Stimulated activated memory B cell treated with anti-CD40 and anti-IgM and Interleukin-4, amounts not matched to agents 10 μg/mL and 1 μg/mL and 100 μg/mL, for 72 hours (primary cell): ENCODE measurements around the gene TLR6.

ENCODE experiments used
- ATAC-seq: fragments of 150-1000 bp; cut with Tn5 transposase; 2 replicates; pipeline ENCODE4 v1.10.0; 2021
- H3K27ac Mint-ChIP-seq: one replicate; pipeline ENCODE4 v1.8.0; 2022; ENCODE audit warnings: mild to moderate bottlenecking, mixed read lengths
- H3K27me3 Mint-ChIP-seq: one replicate; pipeline ENCODE4 v1.8.0; 2022; ENCODE audit warnings: mixed read lengths
- H3K36me3 Mint-ChIP-seq: one replicate; pipeline ENCODE4 v1.8.0; 2022; ENCODE audit warnings: mixed read lengths
- H3K4me1 Mint-ChIP-seq: one replicate; pipeline ENCODE4 v1.8.0; 2022; ENCODE audit warnings: mixed read lengths
- H3K4me3 Mint-ChIP-seq: one replicate; pipeline ENCODE4 v1.8.0; 2022; ENCODE audit warnings: mild to moderate bottlenecking, moderate library complexity, mixed read lengths
- H3K9me3 Mint-ChIP-seq: one replicate; pipeline ENCODE4 v1.8.0; 2022; ENCODE audit warnings: mixed read lengths

Gene TLR6

GRCh38 chr4:38872620-38873019 is 16.0 kb upstream of the TLR6 start:
- no peak for ATAC-seq
- Mint-ChIP-seq H3K27me3 (no peaks in the 10 kb centered on the region), H3K4me3 (no peak overlapping the region), H3K4me1 (peaks cover 28% of the 10 kb centered on the region), H3K36me3 (no peaks in the 10 kb centered on the region), H3K9me3 (no peaks in the 10 kb centered on the region), H3K27ac (no peak overlapping the region)

GRCh38 chr4:38871593-38871992 is 15.0 kb upstream of the TLR6 start:
- Mint-ChIP-seq H3K27me3 (no peaks in the 10 kb centered on the region), H3K4me3 (no peak overlapping the region), H3K36me3 (no peaks in the 10 kb centered on the region), H3K9me3 (no peaks in the 10 kb centered on the region), H3K4me1 (peaks cover 32% of the 10 kb centered on the region), H3K27ac (no peak overlapping the region)
- ATAC-seq: no peak

- no peaks in the 10 kb centered on the region for H3K27me3 Mint-ChIP-seq
- no peak overlapping the region for H3K4me3 Mint-ChIP-seq
- H3K4me1 Mint-ChIP-seq: peaks cover 32% of the 10 kb centered on the region
- H3K36me3 Mint-ChIP-seq: no peaks in the 10 kb centered on the region
- no peak for ATAC-seq
- no peaks in the 10 kb centered on the region for H3K9me3 Mint-ChIP-seq
- H3K27ac Mint-ChIP-seq: no peak overlapping the region
Observed at GRCh38 chr4:38870098-38870808, 13.6 kb upstream of the TLR6 start.

- Mint-ChIP-seq H3K9me3 (no peaks in the 10 kb centered on the region), H3K27ac (peak overlapping the region; percentile 11), H3K27me3 (no peaks in the 10 kb centered on the region), H3K4me1 (peaks cover 32% of the 10 kb centered on the region), H3K4me3 (no peak overlapping the region), H3K36me3 (no peaks in the 10 kb centered on the region)
- ATAC-seq: no peak
Observed at GRCh38 chr4:38869511-38869910, 12.9 kb upstream of the TLR6 start.

- peak overlapping the region; percentile 82 for H3K4me3 Mint-ChIP-seq
- H3K9me3 Mint-ChIP-seq: no peaks in the 10 kb centered on the region
- H3K27ac Mint-ChIP-seq: peak overlapping the region; percentile 11
- H3K27me3 Mint-ChIP-seq: no peaks in the 10 kb centered on the region
- no peaks in the 10 kb centered on the region for H3K36me3 Mint-ChIP-seq
- ATAC-seq: peak; percentile 13
- peaks cover 25% of the 10 kb centered on the region for H3K4me1 Mint-ChIP-seq
Observed at GRCh38 chr4:38868059-38868960, 11.7 kb upstream of the TLR6 start.

- peak within 1 kb of the TSS; percentile 11 for H3K27ac Mint-ChIP-seq
- no peaks in the 10 kb centered on the region for H3K27me3 Mint-ChIP-seq
- peaks cover 25% of the 10 kb centered on the region for H3K4me1 Mint-ChIP-seq
- peak within 1 kb of the TSS; percentile 82 for H3K4me3 Mint-ChIP-seq
- H3K36me3 Mint-ChIP-seq: no peaks in the 10 kb centered on the region
- ATAC-seq: peak; percentile 97
- H3K9me3 Mint-ChIP-seq: no peaks in the 10 kb centered on the region
Observed at GRCh38 chr4:38867478-38868058, 11.0 kb upstream of the TLR6 start, which contains the start of gene FAM114A1. Gene FAM114A1 (plus strand): TSS chr4:38867806. CDS start chr4:38878079, 10,273 bp downstream.

- Mint-ChIP-seq H3K9me3 (no peaks in the 10 kb centered on the region), H3K27me3 (no peaks in the 10 kb centered on the region), H3K36me3 (no peaks in the 10 kb centered on the region), H3K27ac (no peak overlapping the region), H3K4me1 (peaks cover 27% of the 10 kb centered on the region), H3K4me3 (peak overlapping the region; percentile 70)
- peak; percentile 10 for ATAC-seq
Observed at GRCh38 chr4:38866973-38867477, 10.4 kb upstream of the TLR6 start.

- Mint-ChIP-seq H3K4me3 (no peak overlapping the region), H3K4me1 (peaks cover 43% of the 10 kb centered on the region), H3K27me3 (no peaks in the 10 kb centered on the region), H3K36me3 (no peaks in the 10 kb centered on the region), H3K27ac (no peak overlapping the region), H3K9me3 (no peaks in the 10 kb centered on the region)
- ATAC-seq: no peak
Observed at GRCh38 chr4:38865445-38865844, 8.8 kb upstream of the TLR6 start.

GRCh38 chr4:38861791-38862190 is 5.2 kb upstream of the TLR6 start:
- H3K4me3 Mint-ChIP-seq: no peak overlapping the region
- H3K36me3 Mint-ChIP-seq: no peaks in the 10 kb centered on the region
- H3K4me1 Mint-ChIP-seq: peaks cover 39% of the 10 kb centered on the region
- H3K9me3 Mint-ChIP-seq: no peaks in the 10 kb centered on the region
- ATAC-seq: no peak
- H3K27me3 Mint-ChIP-seq: no peaks in the 10 kb centered on the region
- peak overlapping the region; percentile 2 for H3K27ac Mint-ChIP-seq

- Mint-ChIP-seq H3K4me3 (no peak overlapping the region), H3K27ac (peak overlapping the region; percentile 2)
- ATAC-seq: peak; percentile 68
Observed at GRCh38 chr4:38860788-38861424, 4.3 kb upstream of the TLR6 start.

GRCh38 chr4:38859501-38859900 is 2.9 kb upstream of the TLR6 start:
- H3K9me3 Mint-ChIP-seq: no peaks in the 10 kb centered on the region
- H3K27me3 Mint-ChIP-seq: no peaks in the 10 kb centered on the region
- no peak overlapping the region for H3K4me3 Mint-ChIP-seq
- peaks cover 45% of the 10 kb centered on the region for H3K4me1 Mint-ChIP-seq
- no peak for ATAC-seq
- H3K27ac Mint-ChIP-seq: no peak overlapping the region
- no peaks in the 10 kb centered on the region for H3K36me3 Mint-ChIP-seq

More at GRCh38 chr4:38860788-38861424, 4.3 kb upstream of the TLR6 start:
- Mint-ChIP-seq H3K27me3 (no peaks in the 10 kb centered on the region), H3K4me1 (peaks cover 39% of the 10 kb centered on the region), H3K9me3 (no peaks in the 10 kb centered on the region), H3K36me3 (no peaks in the 10 kb centered on the region)

GRCh38 chr4:38858097-38858420 is 1.4 kb upstream of the TLR6 start:
- H3K4me3 Mint-ChIP-seq: peak overlapping the region; percentile 65
- H3K4me1 Mint-ChIP-seq: peaks cover 45% of the 10 kb centered on the region
- H3K36me3 Mint-ChIP-seq: no peaks in the 10 kb centered on the region
- H3K27ac Mint-ChIP-seq: peak overlapping the region; percentile 98
- ATAC-seq: no peak
- no peaks in the 10 kb centered on the region for H3K27me3 Mint-ChIP-seq
- no peaks in the 10 kb centered on the region for H3K9me3 Mint-ChIP-seq

- H3K4me3 Mint-ChIP-seq: peak overlapping the region; percentile 65
- peak overlapping the region; percentile 98 for H3K27ac Mint-ChIP-seq
- H3K4me1 Mint-ChIP-seq: peaks cover 45% of the 10 kb centered on the region
- H3K9me3 Mint-ChIP-seq: no peaks in the 10 kb centered on the region
- H3K27me3 Mint-ChIP-seq: no peaks in the 10 kb centered on the region
- ATAC-seq: peak; percentile 87
- no peaks in the 10 kb centered on the region for H3K36me3 Mint-ChIP-seq
Observed at GRCh38 chr4:38857354-38858096, 908 bp upstream of the TLR6 start.

- Mint-ChIP-seq H3K27me3 (no peaks in the 10 kb centered on the region), H3K4me3 (peak overlapping the region; percentile 87), H3K4me1 (peaks cover 42% of the 10 kb centered on the region), H3K9me3 (no peaks in the 10 kb centered on the region), H3K27ac (peak overlapping the region; percentile 98), H3K36me3 (peaks cover 4% of the 10 kb centered on the region)
- ATAC-seq: peak; percentile 78
Observed at GRCh38 chr4:38856046-38856445, 571 bp downstream of the TLR6 start.
